Measurements from ENCODE around the gene CIT. TPM values are rescaled to one million over a fixed set of nuclear protein-coding genes. Genes with fewer than 3 reads are reported as not detected.
A peak's percentile ranks its signal among the peaks of the same experiment; 100 is the strongest.

The CIT gene
- total RNA-seq, 4 donors from 2014 or later: 5.1 to 14.0 (median 8.5) TPM

- no peak for DNase-seq (ENCODE audit: low spot score in 2 of 2)
- no peak overlapping the region for H3K4me3 ChIP-seq (ENCODE audit: low read depth, poor library complexity, severe bottlenecking)
- 68 to 70% methylated on average over 6 of the region's 6 CpGs for WGBS, 2 donors
- intact Hi-C loops (cut with DNase I; ENCODE audit: low total_unique reads): no loop called here
- TF ChIP-seq, protein P1, sequence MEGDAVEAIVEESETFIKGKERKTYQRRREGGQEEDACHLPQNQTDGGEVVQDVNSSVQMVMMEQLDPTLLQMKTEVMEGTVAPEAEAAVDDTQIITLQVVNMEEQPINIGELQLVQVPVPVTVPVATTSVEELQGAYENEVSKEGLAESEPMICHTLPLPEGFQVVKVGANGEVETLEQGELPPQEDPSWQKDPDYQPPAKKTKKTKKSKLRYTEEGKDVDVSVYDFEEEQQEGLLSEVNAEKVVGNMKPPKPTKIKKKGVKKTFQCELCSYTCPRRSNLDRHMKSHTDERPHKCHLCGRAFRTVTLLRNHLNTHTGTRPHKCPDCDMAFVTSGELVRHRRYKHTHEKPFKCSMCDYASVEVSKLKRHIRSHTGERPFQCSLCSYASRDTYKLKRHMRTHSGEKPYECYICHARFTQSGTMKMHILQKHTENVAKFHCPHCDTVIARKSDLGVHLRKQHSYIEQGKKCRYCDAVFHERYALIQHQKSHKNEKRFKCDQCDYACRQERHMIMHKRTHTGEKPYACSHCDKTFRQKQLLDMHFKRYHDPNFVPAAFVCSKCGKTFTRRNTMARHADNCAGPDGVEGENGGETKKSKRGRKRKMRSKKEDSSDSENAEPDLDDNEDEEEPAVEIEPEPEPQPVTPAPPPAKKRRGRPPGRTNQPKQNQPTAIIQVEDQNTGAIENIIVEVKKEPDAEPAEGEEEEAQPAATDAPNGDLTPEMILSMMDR (IDR thresholded peaks at IDR 0.05): no peak
- no peak for TF ChIP-seq POLR2A (IDR thresholded peaks at IDR 0.05)
These were observed 148.7 kb downstream of the CIT start for GRCh38 chr12:119728444-119728745.

- TF ChIP-seq, protein P1 (IDR thresholded peaks at IDR 0.05): no peak
- TF ChIP-seq POLR2A (IDR thresholded peaks at IDR 0.05): no peak
- no peak overlapping the region for H3K4me3 ChIP-seq (ENCODE audit: low read depth, poor library complexity, severe bottlenecking)
- 81 to 86% methylated on average over 3 of the region's 3 CpGs for WGBS, 2 donors
- intact Hi-C loops (cut with DNase I; ENCODE audit: low total_unique reads): no loop called here
- no peak for DNase-seq (ENCODE audit: low spot score in 2 of 2)
These were observed 149.3 kb downstream of the CIT start for GRCh38 chr12:119727600-119728443.

GRCh38 chr12:119725523-119725922, 151.6 kb downstream of the CIT start:
- DNase-seq (ENCODE audit: low spot score in 2 of 2): no peak
- H3K4me3 ChIP-seq (ENCODE audit: low read depth, poor library complexity, severe bottlenecking): no peak overlapping the region
- 78 to 94% methylated on average over 4 of the region's 4 CpGs for WGBS, 2 donors
- TF ChIP-seq, protein P1 (IDR thresholded peaks at IDR 0.05): no peak
- no peak for TF ChIP-seq POLR2A (IDR thresholded peaks at IDR 0.05)
- intact Hi-C loops (cut with DNase I; ENCODE audit: low total_unique reads): no loop called here

- WGBS, 2 donors: 83 to 95% methylated on average over 4 of the region's 4 CpGs
- intact Hi-C loops (cut with DNase I; ENCODE audit: low total_unique reads): no loop called here
- DNase-seq (ENCODE audit: low spot score in 2 of 2): no peak
- H3K4me3 ChIP-seq (ENCODE audit: low read depth, poor library complexity, severe bottlenecking): no peak overlapping the region
- no peak for TF ChIP-seq POLR2A (IDR thresholded peaks at IDR 0.05)
- TF ChIP-seq, protein P1 (IDR thresholded peaks at IDR 0.05): no peak
These were observed 155.8 kb downstream of the CIT start for GRCh38 chr12:119721306-119721705.

GRCh38 chr12:119720349-119720748, 156.8 kb downstream of the CIT start:
- intact Hi-C loops (cut with DNase I; ENCODE audit: low total_unique reads): no loop called here
- no peak for TF ChIP-seq POLR2A (IDR thresholded peaks at IDR 0.05)
- TF ChIP-seq, protein P1 (IDR thresholded peaks at IDR 0.05): no peak
- no peak for DNase-seq (ENCODE audit: low spot score in 2 of 2)
- no peak overlapping the region for H3K4me3 ChIP-seq (ENCODE audit: low read depth, poor library complexity, severe bottlenecking)

DNA sequence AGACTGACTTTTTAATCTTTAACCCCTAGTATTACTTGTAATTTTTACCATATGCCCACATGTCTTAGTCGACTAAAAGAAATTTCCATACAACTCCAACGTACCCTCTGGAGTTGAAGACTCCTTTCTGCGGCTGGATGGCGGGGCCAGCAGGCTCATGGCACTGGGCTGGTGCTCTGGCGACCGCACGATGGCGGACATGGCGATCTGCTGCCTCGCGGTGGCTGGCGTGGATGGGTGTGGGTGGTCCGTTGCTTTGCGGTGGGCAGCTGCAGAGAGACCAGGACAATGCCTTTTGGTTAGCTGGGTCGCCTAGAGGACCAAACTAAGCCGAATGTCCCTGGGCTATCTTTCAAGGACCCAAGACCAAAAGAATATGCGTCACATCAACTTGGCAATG, 159.0 kb downstream of the CIT start:
- peak in 1 of 2 donors; percentile 54 for DNase-seq (ENCODE audit: low spot score in 2 of 2)
- no peak overlapping the region for H3K4me3 ChIP-seq (ENCODE audit: low read depth, poor library complexity, severe bottlenecking)
- TF ChIP-seq, protein P1 (IDR thresholded peaks at IDR 0.05): no peak
- no peak for TF ChIP-seq POLR2A (IDR thresholded peaks at IDR 0.05)
- 97% methylated on average over 17 of the region's 17 CpGs for WGBS, 2 donors
- intact Hi-C loops (cut with DNase I; ENCODE audit: low total_unique reads): no loop called here

Measured in lower leg skin (tissue), 4 donors.